Choroid plexus epithelial cell (primary cell): Measurements from ENCODE around the gene MED15.

Experiments used
- DNase-seq: peaks from one replicate; pipeline ENCODE4 v3.0.0-alpha.2; 2010; ENCODE audit warnings: low read depth
- H3K4me3 ChIP-seq: 2 replicates; pipeline ENCODE4 v1.5.1; 2011; ENCODE audit warnings: low read depth, mild to moderate bottlenecking, control low read depth, low read length, moderate library complexity
- TF ChIP-seq, protein P1 (sequence below): conservative IDR thresholded peaks from 2 replicates; pipeline ENCODE4 v1.5.1; 2011; ENCODE audit warnings: low read depth, mild to moderate bottlenecking, control low read depth, inconsistent platforms, low read length, moderate library complexity

Gene MED15

GRCh38 chr22:20514658-20515406 lies 7.4 kb downstream of the MED15 start:
- DNase-seq = peak; percentile 91
- no peak overlapping the region for H3K4me3 ChIP-seq

GRCh38 chr22:20516399-20516798 lies 9.0 kb downstream of the MED15 start:
- H3K4me3 ChIP-seq = no peak overlapping the region
- DNase-seq = no peak
- TF ChIP-seq, protein P1, sequence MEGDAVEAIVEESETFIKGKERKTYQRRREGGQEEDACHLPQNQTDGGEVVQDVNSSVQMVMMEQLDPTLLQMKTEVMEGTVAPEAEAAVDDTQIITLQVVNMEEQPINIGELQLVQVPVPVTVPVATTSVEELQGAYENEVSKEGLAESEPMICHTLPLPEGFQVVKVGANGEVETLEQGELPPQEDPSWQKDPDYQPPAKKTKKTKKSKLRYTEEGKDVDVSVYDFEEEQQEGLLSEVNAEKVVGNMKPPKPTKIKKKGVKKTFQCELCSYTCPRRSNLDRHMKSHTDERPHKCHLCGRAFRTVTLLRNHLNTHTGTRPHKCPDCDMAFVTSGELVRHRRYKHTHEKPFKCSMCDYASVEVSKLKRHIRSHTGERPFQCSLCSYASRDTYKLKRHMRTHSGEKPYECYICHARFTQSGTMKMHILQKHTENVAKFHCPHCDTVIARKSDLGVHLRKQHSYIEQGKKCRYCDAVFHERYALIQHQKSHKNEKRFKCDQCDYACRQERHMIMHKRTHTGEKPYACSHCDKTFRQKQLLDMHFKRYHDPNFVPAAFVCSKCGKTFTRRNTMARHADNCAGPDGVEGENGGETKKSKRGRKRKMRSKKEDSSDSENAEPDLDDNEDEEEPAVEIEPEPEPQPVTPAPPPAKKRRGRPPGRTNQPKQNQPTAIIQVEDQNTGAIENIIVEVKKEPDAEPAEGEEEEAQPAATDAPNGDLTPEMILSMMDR = no peak

More at GRCh38 chr22:20514658-20515406, 7.4 kb downstream of the MED15 start:
- TF ChIP-seq, protein P1 = no peak

DNA sequence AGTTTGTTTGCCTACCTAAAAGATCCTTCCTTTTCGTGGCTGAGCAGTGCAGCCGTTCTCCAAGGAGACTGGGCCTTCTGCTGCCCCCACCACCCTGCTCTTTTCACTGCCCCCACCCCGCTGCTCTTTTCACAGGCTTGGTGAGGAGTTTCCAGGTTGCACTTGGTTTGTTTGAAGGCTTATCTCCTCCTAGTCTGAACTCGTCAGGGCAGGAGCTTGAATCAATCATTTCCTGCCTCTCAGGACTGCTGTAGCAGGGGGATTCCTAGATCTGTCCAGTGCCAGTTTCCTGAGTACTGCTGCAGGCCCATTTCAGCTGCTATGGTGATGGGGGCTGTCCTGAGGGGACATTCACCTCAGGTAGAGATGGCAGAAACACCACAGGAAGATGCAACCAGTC lies 10.0 kb downstream of the MED15 start:
- peak; percentile 40 for DNase-seq
- no peak overlapping the region for H3K4me3 ChIP-seq
- TF ChIP-seq, protein P1 = no peak

- DNase-seq = no peak
- TF ChIP-seq, protein P1 = no peak
- H3K4me3 ChIP-seq = no peak overlapping the region
These were observed 10.6 kb downstream of the MED15 start for GRCh38 chr22:20517841-20518592.

DNA sequence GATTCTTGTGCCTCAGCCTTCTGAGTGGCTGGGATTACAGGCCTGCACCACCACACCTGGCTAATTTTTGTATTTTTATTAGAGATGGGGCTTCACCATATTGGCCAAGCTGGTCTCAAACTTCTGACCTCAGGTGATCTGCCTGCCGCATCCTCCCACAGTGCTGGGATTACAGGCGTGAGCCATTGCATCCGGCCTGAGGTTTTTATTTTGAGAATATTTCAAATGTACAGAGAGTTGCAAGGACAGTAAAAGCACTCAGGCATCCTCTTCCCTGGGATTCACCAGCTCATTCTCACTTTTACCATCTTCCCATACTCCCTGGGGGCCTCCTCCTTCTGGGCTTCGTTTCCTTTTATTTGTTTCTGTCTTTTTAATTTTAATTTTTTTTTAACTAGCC lies 12.1 kb downstream of the MED15 start:
- DNase-seq = no peak
- no peak overlapping the region for H3K4me3 ChIP-seq
- TF ChIP-seq, protein P1 = no peak

GRCh38 chr22:20520093-20520511 lies 12.7 kb downstream of the MED15 start:
- DNase-seq = peak; percentile 77
- H3K4me3 ChIP-seq = no peak overlapping the region
- TF ChIP-seq, protein P1 = no peak
